GM12801 (cell line): Measurements from ENCODE around the gene LRP10.

ENCODE experiments used
- TF ChIP-seq, protein P1 (sequence below): IDR thresholded peaks from one replicate; pipeline ENCODE4 v1.5.1; 2011; ENCODE audit warnings: control low read depth; ENCODE audit not compliant: insufficient read length; ENCODE audit errors: extremely low read depth

Gene LRP10

DNA sequence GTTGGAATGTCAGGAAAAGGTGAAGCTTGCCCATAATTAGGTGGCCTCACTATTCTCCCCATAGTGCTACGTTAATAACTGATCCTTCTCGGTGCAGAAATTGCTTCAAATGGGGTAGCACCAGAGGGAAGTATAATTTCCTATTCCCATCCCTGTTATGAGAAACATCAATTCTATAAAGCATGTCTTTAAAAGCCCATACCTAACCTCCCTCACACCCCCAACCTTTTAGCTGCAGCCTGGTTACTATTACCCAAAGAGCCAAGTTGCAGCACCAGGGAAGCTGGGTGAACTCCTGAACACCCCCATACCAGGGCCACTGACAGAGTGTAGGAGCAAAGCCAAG, 32.2 kb downstream of the LRP10 start:
- TF ChIP-seq, protein P1, sequence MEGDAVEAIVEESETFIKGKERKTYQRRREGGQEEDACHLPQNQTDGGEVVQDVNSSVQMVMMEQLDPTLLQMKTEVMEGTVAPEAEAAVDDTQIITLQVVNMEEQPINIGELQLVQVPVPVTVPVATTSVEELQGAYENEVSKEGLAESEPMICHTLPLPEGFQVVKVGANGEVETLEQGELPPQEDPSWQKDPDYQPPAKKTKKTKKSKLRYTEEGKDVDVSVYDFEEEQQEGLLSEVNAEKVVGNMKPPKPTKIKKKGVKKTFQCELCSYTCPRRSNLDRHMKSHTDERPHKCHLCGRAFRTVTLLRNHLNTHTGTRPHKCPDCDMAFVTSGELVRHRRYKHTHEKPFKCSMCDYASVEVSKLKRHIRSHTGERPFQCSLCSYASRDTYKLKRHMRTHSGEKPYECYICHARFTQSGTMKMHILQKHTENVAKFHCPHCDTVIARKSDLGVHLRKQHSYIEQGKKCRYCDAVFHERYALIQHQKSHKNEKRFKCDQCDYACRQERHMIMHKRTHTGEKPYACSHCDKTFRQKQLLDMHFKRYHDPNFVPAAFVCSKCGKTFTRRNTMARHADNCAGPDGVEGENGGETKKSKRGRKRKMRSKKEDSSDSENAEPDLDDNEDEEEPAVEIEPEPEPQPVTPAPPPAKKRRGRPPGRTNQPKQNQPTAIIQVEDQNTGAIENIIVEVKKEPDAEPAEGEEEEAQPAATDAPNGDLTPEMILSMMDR, result no peak

- TF ChIP-seq, protein P1, result no peak
Measured at GRCh38 chr14:22905627-22906026, 34.1 kb downstream of the LRP10 start.

- TF ChIP-seq, protein P1, result no peak
Measured at GRCh38 chr14:22906073-22906472, 34.5 kb downstream of the LRP10 start.

GRCh38 chr14:22907429-22907828, 35.9 kb downstream of the LRP10 start:
- TF ChIP-seq, protein P1, result no peak

DNA sequence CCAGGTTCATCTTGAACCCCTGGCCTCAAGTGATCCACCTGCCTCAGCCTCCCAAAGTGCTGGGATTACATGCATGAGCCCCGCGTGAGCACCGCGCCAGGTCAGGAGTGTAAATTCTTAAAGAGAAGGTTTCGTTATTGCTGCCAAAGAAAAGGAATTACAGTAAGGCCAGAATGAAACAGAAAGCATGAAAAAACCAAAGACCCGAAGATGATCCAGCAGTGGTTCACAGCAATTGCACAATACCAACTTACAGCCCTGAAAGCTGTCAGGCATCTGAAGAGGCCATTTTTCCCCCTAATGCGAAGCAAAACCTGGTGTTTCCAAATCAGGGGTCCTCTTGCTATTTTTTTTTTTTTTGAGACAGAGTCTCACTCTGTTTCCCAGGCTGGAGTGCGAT, 37.1 kb downstream of the LRP10 start:
- TF ChIP-seq, protein P1, result no peak

- TF ChIP-seq, protein P1, result no peak
Measured at GRCh38 chr14:22910916-22911315, 39.4 kb downstream of the LRP10 start.

- TF ChIP-seq, protein P1, result no peak
Measured at GRCh38 chr14:22915886-22916521, 44.5 kb downstream of the LRP10 start.
